K562 (cell line): ENCODE results near the gene MTREX. TPM values are rescaled to one million over a fixed set of nuclear protein-coding genes. Genes with fewer than 3 reads are reported as not detected.

ENCODE experiments used
- ASH1L ChIP-seq: fragments of 450-650 bp; IDR thresholded peaks from 2 replicates; pipeline ENCODE4 v1.6.1; 2018; ENCODE audit warnings: borderline replicate concordance, mild to moderate bottlenecking, low read depth; ENCODE audit not compliant: partially characterized antibody
- BACH1 ChIP-seq: fragments of 200-800 bp; sonication (Bioruptor generic); IDR thresholded peaks from 2 replicates; pipeline ENCODE4 v1.6.1; 2016; ENCODE audit warnings: missing genetic modification characterization, missing compliant biosample characterization
- BRD4 ChIP-seq: fragments of 200-600 bp; sonication (generic); IDR thresholded peaks from 2 replicates; pipeline ENCODE4 v1.6.1; 2017; ENCODE audit warnings: inconsistent platforms
- CSDE1 ChIP-seq, 2 experiments: fragments of 450-650 bp; IDR thresholded peaks; 2 replicates each; pipeline ENCODE4 v1.6.1; 2016; ENCODE audit warnings: mild to moderate bottlenecking in 1 of 2
- CTBP1 ChIP-seq: fragments of 450-650 bp; IDR thresholded peaks from 2 replicates; pipeline ENCODE4 v1.6.1; 2016; ENCODE audit warnings: borderline replicate concordance
- DMBX1 ChIP-seq: fragments of 250-450 bp; sonication (Bioruptor Pico); IDR thresholded peaks from 2 replicates; pipeline ENCODE4 v1.8.0; 2022; ENCODE audit warnings: inconsistent platforms, mild to moderate bottlenecking, moderate library complexity, borderline replicate concordance
- GABPA ChIP-seq: fragments of 200-800 bp; sonication (Bioruptor generic); conservative IDR thresholded peaks from 2 replicates; pipeline ENCODE4 v1.6.1; 2016; ENCODE audit warnings: low read depth, missing genetic modification characterization, missing compliant biosample characterization
- GTF2A2 ChIP-seq: IDR thresholded peaks from 2 replicates; pipeline ENCODE4 v1.6.1; 2016; ENCODE audit warnings: mild to moderate bottlenecking, missing genetic modification characterization, missing compliant biosample characterization
- HNRNPLL ChIP-seq: fragments of 200-400 bp; formaldehyde crosslinking; IDR thresholded peaks from 2 replicates; pipeline ENCODE4 v1.6.1; 2017; ENCODE audit warnings: low read length, low read depth, mild to moderate bottlenecking; ENCODE audit not compliant: poor library complexity, severe bottlenecking
- KDM2B ChIP-seq: fragments of 250-450 bp; sonication (Bioruptor Pico); IDR thresholded peaks from 2 replicates; pipeline ENCODE4 v1.8.0; 2021; ENCODE audit warnings: mild to moderate bottlenecking, moderate library complexity
- MAFG ChIP-seq: fragments of 450-650 bp; conservative IDR thresholded peaks from 2 replicates; pipeline ENCODE4 v1.6.1; 2016; ENCODE audit warnings: missing genetic modification characterization, missing compliant biosample characterization
- MAFK ChIP-seq: IDR thresholded peaks from 2 replicates; pipeline ENCODE4 v1.6.1; 2011; ENCODE audit warnings: low read length, improper control_type of control experiment
- MTA1 ChIP-seq: fragments of 450-650 bp; IDR thresholded peaks from 2 replicates; pipeline ENCODE4 v1.6.1; 2017; ENCODE audit warnings: borderline replicate concordance
- SNAPC5 ChIP-seq: fragments of 250-450 bp; sonication (Bioruptor Pico); IDR thresholded peaks from 2 replicates; pipeline ENCODE4 v1.8.0; 2021; ENCODE audit warnings: moderate library complexity, mild to moderate bottlenecking, inconsistent platforms
- U2AF1 ChIP-seq: fragments of 200-400 bp; formaldehyde crosslinking; optimal IDR thresholded peaks from 2 replicates; pipeline ENCODE3; 2017; ENCODE audit warnings: mild to moderate bottlenecking, low read depth, low read length, moderate library complexity
- ZC3H4 ChIP-seq: sonication (generic); formaldehyde crosslinking; IDR thresholded peaks from 2 replicates; pipeline ENCODE4 v1.9.0; 2021; ENCODE audit warnings: missing genetic modification reagents, borderline replicate concordance
- ZNF398 ChIP-seq: fragments of 250-450 bp; sonication (Bioruptor Pico); IDR thresholded peaks from 2 replicates; pipeline ENCODE4 v1.8.0; 2021; ENCODE audit warnings: moderate library complexity, mild to moderate bottlenecking, inconsistent platforms
- ZNF584 ChIP-seq: fragments of 200-800 bp; sonication (Bioruptor generic); IDR thresholded peaks from 2 replicates; pipeline ENCODE4 v1.6.1; 2016; ENCODE audit warnings: low read depth, mild to moderate bottlenecking, missing genetic modification characterization, missing compliant biosample characterization
- ZNF589 ChIP-seq: fragments of 200-800 bp; sonication (Bioruptor generic); IDR thresholded peaks from 2 replicates; pipeline ENCODE4 v1.6.1; 2016; ENCODE audit warnings: low read depth, missing genetic modification characterization, missing compliant biosample characterization
- polyA plus RNA-seq, 8 experiments: library from polyadenylated mRNA; depleted of rRNA in 4 of 8; stranded (reverse) in 5 of 8; unstranded in 3 of 8; fragments of >200 nt; fragmentation: Nextera tagmentation in 2 of 8; fragmentation: Illumina TruSeq in 1 of 8; extraction: Ambion mirVana in 2 of 8; extraction: Trizol in 1 of 8; gene quantifications; 2 replicates each; pipeline versions ENCODE4 v1.2.1 to v1.2.3, GENCODE V29; 2011 to 2014; ENCODE audit warnings: inconsistent platforms in 1 of 8, missing spikeins in 1 of 8
- total RNA-seq, 7 experiments: library from RNA; depleted of rRNA in 6 of 7; stranded (reverse); fragments of >200 nt in 6 of 7; fragmentation: Illumina TruSeq in 2 of 7; extraction: Trizol in 2 of 7; gene quantifications; 2 replicates each; pipeline versions ENCODE4 v1.2.1 to v1.2.3, GENCODE V29; 2011 to 2021; ENCODE audit warnings: low replicate concordance in 1 of 7
- TF ChIP-seq, protein P1 (sequence below): fragments of 450-650 bp; formaldehyde crosslinking; conservative IDR thresholded peaks from 2 replicates; pipeline ENCODE4 v1.4.0; 2022; ENCODE audit warnings: mild to moderate bottlenecking, missing genetic modification characterization
- TF ChIP-seq, protein P2 (sequence below): fragments of 450-650 bp; formaldehyde crosslinking; IDR thresholded peaks from 2 replicates; pipeline ENCODE4 v1.4.0; 2020; ENCODE audit warnings: mild to moderate bottlenecking, mixed read lengths
- TF ChIP-seq, protein P3 (sequence below): fragments of 250-450 bp; sonication (Bioruptor Pico); IDR thresholded peaks from 2 replicates; pipeline ENCODE4 v1.9.0; 2021; ENCODE audit warnings: mild to moderate bottlenecking, inconsistent platforms

Gene MTREX
- total and polyA plus RNA-seq, 9 of the 15 experiments (the other 6 are each of a cell fraction or from before 2014, with no cell fraction given) = 52.9 to 193 (median 150) TPM

DNA sequence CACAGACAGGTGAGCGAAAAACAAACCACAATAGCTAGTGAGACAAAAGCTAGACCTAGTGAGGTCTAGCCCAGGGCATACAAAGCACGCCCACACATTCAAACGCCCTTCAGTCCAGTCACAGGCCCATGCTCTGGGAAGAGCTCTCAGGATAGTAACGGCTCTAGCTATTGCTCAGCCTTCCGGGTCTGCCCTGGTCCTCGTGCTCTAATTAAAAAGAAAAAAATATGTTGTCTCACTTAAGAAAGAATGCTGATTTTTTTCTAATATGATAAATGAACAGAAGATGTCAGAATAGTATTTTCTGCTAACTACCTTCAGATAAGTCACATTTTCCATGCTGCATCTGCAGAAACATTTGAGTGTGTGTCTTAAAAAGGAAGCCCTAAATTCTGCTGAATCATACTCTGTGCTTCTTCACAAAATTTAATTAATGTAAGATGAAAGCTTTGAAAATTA is 132.4 kb downstream of the MTREX start (continued):
- TF ChIP-seq ZNF398 (CRISPR knock-in tag) (no peak), MAFG (tag) (peak; percentile 85), HNRNPLL (no peak), DMBX1 (CRISPR knock-in tag) (no peak), SNAPC5 (CRISPR knock-in tag) (no peak), ZC3H4 (CRISPR knock-in tag) (no peak), ZNF589 (CRISPR knock-in tag) (no peak), MTA1 (no peak), MAFK (peak; percentile 63), GTF2A2 (tag) (no peak), ASH1L (no peak), GABPA (tag) (no peak), KDM2B (CRISPR knock-in tag) (no peak), BACH1 (0 out of 2 replicates have a peak, but pooled peaks have one; percentile 34), U2AF1 (no peak), BRD4 (no peak), CSDE1 (IDR thresholded peaks at IDR 0.05) (no peak), CTBP1 (no peak), ZNF584 (CRISPR knock-in tag) (no peak)
- TF ChIP-seq, protein P1, sequence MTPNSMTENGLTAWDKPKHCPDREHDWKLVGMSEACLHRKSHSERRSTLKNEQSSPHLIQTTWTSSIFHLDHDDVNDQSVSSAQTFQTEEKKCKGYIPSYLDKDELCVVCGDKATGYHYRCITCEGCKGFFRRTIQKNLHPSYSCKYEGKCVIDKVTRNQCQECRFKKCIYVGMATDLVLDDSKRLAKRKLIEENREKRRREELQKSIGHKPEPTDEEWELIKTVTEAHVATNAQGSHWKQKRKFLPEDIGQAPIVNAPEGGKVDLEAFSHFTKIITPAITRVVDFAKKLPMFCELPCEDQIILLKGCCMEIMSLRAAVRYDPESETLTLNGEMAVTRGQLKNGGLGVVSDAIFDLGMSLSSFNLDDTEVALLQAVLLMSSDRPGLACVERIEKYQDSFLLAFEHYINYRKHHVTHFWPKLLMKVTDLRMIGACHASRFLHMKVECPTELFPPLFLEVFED (CRISPR knock-in tag) = no peak
- TF ChIP-seq, protein P2, sequence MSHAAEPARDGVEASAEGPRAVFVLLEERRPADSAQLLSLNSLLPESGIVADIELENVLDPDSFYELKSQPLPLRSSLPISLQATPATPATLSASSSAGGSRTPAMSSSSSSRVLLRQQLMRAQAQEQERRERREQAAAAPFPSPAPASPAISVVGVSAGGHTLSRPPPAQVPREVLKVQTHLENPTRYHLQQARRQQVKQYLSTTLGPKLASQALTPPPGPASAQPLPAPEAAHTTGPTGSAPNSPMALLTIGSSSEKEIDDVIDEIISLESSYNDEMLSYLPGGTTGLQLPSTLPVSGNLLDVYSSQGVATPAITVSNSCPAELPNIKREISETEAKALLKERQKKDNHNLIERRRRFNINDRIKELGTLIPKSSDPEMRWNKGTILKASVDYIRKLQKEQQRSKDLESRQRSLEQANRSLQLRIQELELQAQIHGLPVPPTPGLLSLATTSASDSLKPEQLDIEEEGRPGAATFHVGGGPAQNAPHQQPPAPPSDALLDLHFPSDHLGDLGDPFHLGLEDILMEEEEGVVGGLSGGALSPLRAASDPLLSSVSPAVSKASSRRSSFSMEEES = no peak
- TF ChIP-seq, protein P3, sequence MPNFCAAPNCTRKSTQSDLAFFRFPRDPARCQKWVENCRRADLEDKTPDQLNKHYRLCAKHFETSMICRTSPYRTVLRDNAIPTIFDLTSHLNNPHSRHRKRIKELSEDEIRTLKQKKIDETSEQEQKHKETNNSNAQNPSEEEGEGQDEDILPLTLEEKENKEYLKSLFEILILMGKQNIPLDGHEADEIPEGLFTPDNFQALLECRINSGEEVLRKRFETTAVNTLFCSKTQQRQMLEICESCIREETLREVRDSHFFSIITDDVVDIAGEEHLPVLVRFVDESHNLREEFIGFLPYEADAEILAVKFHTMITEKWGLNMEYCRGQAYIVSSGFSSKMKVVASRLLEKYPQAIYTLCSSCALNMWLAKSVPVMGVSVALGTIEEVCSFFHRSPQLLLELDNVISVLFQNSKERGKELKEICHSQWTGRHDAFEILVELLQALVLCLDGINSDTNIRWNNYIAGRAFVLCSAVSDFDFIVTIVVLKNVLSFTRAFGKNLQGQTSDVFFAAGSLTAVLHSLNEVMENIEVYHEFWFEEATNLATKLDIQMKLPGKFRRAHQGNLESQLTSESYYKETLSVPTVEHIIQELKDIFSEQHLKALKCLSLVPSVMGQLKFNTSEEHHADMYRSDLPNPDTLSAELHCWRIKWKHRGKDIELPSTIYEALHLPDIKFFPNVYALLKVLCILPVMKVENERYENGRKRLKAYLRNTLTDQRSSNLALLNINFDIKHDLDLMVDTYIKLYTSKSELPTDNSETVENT (CRISPR knock-in tag) = no peak
